ENCODE results near the gene KIAA1671.

- TF ChIP-seq REST (IDR thresholded peaks at IDR 0.05; ENCODE audit: insufficient read depth in 1 of 2, low read depth in 2 of 2, low read length in 2 of 2) (no peak), POLR2AphosphoS5 (IDR thresholded peaks at IDR 0.05; ENCODE audit: low read depth, low read length) (no peak), TAF1 (IDR thresholded peaks at IDR 0.05; ENCODE audit: borderline replicate concordance, insufficient read depth, low read length) (no peak), SIN3A (IDR thresholded peaks at IDR 0.05; ENCODE audit: borderline replicate concordance, insufficient read depth, low read length) (no peak)
These were observed 76.3 kb downstream of the KIAA1671 start for GRCh38 chr22:25028841-25029141.

Measured in PFSK-1 (cell line).